HG03280 (cell line): Measurements from ENCODE around the gene HOOK1.
"Not testable (repeated sequence)": the region's sequence is repeated elsewhere in the genome, so short reads cannot be mapped to it uniquely, and the experiment has no call there.

Experiments
- ATAC-seq: cut with Tn5 transposase; IDR thresholded peaks from one replicate; pipeline ENCODE4 v1.9.1; 2021; ENCODE audit warnings: mild to moderate bottlenecking, moderate library complexity; ENCODE audit not compliant: unreplicated experiment

The HOOK1 gene

DNA sequence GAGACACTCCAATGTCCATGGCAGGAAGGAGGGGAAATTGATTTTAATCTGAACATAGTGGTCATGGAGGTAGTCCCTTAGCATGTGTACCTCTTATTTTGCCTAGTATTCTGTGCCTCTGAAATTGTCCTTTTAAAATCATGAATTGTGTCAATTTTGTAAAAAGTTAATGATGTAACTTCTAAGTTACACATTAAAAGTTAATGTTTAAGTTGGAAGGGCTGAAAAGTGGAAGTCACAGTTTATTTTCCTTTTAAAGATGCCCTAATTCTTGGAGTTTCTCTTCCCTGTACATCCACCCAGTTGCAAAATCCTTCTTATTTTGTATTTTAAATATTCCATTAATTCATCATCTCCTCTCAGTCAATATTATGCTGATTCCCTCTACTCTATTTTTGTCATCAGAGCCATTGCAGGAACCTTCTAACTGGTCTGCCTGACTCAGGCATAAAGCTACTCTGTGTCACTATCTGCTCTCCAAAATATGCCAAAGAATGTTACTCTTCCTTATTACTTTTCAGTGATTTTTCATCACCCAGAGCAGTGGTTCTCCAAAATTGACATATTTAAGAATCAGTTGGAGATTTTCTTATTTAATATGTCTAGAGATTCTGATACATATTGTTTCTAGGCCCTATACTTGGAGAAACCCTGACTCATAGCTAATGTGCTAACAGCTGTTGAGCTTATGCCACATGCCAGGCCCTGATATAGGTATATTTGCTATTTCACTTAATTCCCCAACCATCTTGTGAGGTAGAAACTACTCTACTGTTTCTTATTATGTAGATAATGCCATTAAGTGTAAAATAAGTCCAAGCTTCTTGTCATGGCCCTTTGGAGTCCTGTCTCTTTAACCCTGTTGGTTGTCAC, 5.1 kb downstream of the HOOK1 start:
- no peak for ATAC-seq

- no peak for ATAC-seq
Measured at GRCh38 chr1:59827055-59827643, 12.4 kb downstream of the HOOK1 start.

DNA sequence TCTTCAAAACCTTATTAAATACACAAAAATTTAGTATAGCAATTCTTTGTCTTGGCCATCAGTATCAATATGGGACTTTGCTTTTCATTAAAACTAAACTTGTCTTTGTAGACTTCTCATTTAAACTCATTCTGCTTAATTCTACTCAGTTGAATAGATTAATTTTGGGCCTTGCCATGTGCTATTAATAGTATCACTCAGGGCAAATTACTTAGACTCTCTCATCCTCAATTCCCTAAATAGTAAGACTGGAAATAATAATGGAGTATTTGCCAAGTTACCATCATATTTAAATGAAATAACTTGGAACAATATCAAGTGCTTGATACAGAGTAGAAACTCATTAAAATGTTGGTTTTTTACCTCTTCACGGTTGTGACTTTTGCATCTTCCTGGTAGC, 13.4 kb downstream of the HOOK1 start:
- no peak for ATAC-seq

DNA sequence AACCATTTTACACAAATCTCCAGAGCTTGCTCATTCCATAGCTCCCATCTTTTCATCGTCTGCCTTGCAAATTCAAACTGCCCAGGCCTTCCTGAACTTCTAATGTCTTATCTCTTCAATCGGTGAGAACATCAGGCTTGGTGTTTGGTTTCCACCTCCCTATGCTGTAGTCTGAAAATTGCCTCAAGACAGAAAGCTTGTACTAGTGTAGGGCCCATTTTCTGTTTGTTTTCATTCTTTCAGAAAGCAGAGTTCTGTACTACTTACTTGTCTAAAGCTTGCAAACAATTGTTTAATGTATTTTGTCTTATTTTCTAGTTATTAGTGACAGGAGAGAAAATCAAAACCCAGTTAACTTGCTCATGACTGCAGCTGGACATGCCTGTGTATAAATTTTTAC, 16.8 kb downstream of the HOOK1 start:
- no peak for ATAC-seq

GRCh38 chr1:59833022-59833421, 18.3 kb downstream of the HOOK1 start:
- no peak for ATAC-seq

DNA sequence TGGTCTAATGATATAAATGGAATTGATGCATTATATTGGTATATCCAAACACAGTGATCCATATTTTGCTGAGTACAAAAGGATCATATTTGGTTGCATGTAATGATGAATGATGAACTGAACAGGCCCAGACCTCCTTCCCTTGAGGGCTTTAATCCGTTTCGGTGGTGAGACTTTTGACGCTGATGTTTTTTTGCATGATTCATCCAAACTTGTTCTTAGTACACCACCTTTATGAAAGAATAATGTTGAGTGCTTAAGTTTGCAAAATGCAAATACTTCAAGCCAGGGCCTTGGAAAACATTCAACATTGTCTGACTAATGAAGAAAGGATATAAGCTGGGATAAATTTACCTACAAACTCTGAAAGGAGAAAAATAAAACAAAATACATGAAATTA, 19.2 kb downstream of the HOOK1 start:
- no peak for ATAC-seq

- ATAC-seq = not testable (repeated sequence)
Measured at GRCh38 chr1:59837857-59838256, 23.1 kb downstream of the HOOK1 start.

DNA sequence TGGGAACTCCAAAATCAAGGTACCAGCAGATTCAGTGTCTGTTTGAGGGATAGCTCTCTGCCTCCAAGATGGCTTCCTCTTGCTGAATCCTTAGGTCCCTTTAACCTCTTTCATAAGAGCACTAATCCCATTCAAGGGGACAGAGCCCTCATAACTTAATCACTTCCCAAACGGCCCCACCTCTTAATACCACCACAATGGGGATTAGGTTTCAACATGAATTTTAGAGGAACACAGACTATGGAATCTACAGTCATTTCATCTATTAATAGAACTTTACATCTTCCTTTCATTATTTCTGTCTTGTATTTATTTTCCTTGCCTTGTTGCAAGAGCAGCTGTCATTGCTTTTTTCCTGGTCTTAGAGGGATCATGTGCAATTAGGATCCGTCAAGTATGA, 30.3 kb downstream of the HOOK1 start:
- ATAC-seq = no peak

DNA sequence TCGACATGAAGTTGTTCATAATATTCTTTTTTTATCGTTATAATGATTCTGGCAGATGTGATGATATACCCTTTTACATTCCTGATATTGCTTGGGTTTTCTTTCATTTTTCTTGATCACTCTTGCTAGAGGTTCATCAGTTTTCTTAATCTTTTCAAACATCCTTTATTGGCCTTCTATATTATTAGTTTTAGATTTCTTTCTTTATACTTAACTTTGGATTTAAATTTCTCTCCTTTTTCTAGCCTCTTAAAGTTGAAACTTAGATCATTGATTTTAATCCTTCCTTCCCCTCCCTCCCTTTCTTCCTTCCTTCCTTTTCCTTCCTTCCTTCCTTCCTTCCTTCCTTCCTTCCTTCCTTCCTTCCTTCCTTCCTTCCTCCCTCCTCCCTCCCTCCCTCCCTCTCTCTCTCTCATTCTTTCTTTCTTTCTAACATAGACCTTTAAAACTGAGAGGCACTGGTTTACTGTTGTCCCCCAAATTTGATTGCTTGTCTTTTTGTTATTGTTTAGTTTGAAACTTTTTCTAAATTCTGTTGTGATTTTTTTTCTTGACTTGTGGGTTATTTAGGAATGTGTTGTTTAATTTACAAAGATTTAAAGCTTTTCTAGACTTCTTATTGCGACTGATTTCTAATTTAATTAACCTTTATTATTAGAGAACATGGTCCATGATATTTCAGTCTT, 31.6 kb downstream of the HOOK1 start:
- no peak for ATAC-seq

DNA sequence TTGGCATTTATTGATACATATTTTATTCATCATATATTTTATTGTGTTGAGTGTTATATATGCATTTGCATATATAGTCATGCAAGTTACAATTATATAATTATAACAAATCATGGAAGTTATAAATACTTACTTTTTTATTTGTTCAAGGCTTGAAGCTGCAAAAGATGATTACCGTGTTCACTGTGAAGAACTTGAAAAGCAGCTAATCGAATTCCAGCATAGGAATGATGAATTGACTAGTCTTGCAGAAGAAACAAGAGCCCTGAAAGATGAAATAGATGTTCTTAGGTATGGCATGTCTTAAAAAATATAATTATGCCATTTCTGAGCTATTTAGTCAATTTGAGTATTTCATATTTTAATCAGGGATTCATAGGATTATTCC, 32.1 kb downstream of the HOOK1 start:
- no peak for ATAC-seq

DNA sequence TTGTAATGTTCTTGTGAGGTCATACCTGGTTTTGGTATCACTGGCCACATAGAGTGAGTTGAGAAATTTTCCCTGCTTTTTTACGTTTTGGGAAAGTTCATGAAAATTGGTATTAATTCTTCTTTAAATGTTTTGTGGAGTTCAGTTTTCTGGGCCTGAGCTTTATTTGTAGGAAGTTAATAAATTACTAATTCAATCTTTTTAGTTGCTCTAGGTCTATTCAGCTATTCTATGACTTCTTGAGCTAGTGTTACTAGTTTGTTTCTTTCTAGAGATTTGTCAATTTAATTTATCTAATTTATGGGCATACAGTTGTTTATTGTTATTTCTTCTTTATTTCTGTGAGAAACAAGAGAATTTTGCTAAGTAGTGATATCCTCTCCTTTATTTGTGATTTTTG, 37.4 kb downstream of the HOOK1 start:
- no peak for ATAC-seq

- ATAC-seq = not testable (repeated sequence)
Measured at GRCh38 chr1:59855297-59855696, 40.5 kb downstream of the HOOK1 start.

GRCh38 chr1:59856725-59857338, 42.1 kb downstream of the HOOK1 start:
- ATAC-seq = no peak

- ATAC-seq = no peak
Measured at GRCh38 chr1:59857679-59858354, 43.1 kb downstream of the HOOK1 start.

- no peak for ATAC-seq
Measured at GRCh38 chr1:59866462-59866861, 51.7 kb downstream of the HOOK1 start.

- ATAC-seq = no peak
Measured at GRCh38 chr1:59871746-59872145, 57.0 kb downstream of the HOOK1 start.

GRCh38 chr1:59877108-59877682, 62.4 kb downstream of the HOOK1 start:
- ATAC-seq = no peak

- no peak for ATAC-seq
Measured at GRCh38 chr1:59878370-59878769, 63.6 kb downstream of the HOOK1 start.

GRCh38 chr1:59879574-59879973, 64.8 kb downstream of the HOOK1 start:
- no peak for ATAC-seq

- ATAC-seq = no peak
Measured at GRCh38 chr1:59879996-59880505, 65.3 kb downstream of the HOOK1 start.
